ENCODE measurements around the gene KCNN4. TPM values are rescaled to one million over a fixed set of nuclear protein-coding genes. Genes with fewer than 3 reads are reported as not detected.

Gene KCNN4
- total and polyA plus RNA-seq, 2 donors from 2014 or later, result 0.80 to 6.1 TPM

DNA sequence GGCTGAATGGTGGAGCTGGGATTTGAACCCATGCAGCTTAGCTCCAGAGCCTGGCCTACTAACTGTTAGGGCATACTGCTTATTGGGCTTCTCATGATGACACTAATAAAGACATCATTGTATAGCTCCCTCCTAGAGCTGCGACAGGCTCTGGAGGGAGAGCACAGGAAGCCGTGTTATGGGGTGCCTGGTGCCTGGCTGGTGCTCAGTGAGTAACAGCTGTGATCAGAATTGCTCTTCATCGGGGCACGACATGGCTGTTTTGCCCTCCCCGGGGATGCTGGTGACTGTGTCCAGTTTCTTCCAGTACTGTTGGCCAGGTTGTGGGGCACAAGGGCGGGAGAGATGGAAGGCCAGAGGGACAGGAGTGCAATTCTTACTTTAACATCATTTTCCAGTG, 16.3 kb upstream of the KCNN4 start:
- Histone ChIP-seq H3K4me1 (ENCODE audit: control insufficient read depth in 2 of 3, insufficient read depth in 2 of 3, low read depth in 1 of 3, low read length in 3 of 3) (peaks cover 0 to 9% (median 0%) of the 10 kb centered on the region in 3 donors), H3K27ac (ENCODE audit: low read depth in 2 of 2, low read length in 2 of 2) (no peak overlapping the region), H3K9ac (ENCODE audit: low read length in 3 of 3) (no peak overlapping the region), H3K36me3 (ENCODE audit: control insufficient read depth in 2 of 3, insufficient read depth in 3 of 3, low read length in 3 of 3) (no peaks in the 10 kb centered on the region), H3K9me3 (ENCODE audit: control insufficient read depth in 2 of 3, insufficient read depth in 1 of 3, low read length in 3 of 3) (peaks cover 0 to 3% (median 0%) of the 10 kb centered on the region in 3 donors), H3K27me3 (ENCODE audit: control insufficient read depth, insufficient read depth, low read length) (peaks cover 4% of the 10 kb centered on the region), H3K4me3 (ENCODE audit: low read length in 3 of 3) (no peak overlapping the region)
- no peak for TF ChIP-seq CTCF (IDR thresholded peaks at IDR 0.05; ENCODE audit: borderline replicate concordance, extremely low read depth, insufficient read depth)
- FAIRE-seq (no peak), DNase-seq (no peak)
- intact Hi-C loops (cut with DNase I), result no loop called here

- Histone ChIP-seq H3K9me3 (ENCODE audit: control insufficient read depth in 2 of 3, insufficient read depth in 1 of 3, low read length in 3 of 3) (peaks cover 0 to under 1% (median 0%) of the 10 kb centered on the region in 3 donors), H3K27me3 (ENCODE audit: control insufficient read depth, insufficient read depth, low read length) (no peaks in the 10 kb centered on the region), H3K27ac (ENCODE audit: low read depth in 2 of 2, low read length in 2 of 2) (no peak overlapping the region), H3K4me1 (ENCODE audit: control insufficient read depth in 2 of 3, insufficient read depth in 2 of 3, low read depth in 1 of 3, low read length in 3 of 3) (no peaks in the 10 kb centered on the region), H3K4me3 (ENCODE audit: low read length in 3 of 3) (no peak overlapping the region), H3K9ac (ENCODE audit: low read length in 3 of 3) (no peak overlapping the region), H3K36me3 (ENCODE audit: control insufficient read depth in 2 of 3, insufficient read depth in 3 of 3, low read length in 3 of 3) (no peaks in the 10 kb centered on the region)
- no peak for DNase-seq
- TF ChIP-seq CTCF (IDR thresholded peaks at IDR 0.05; ENCODE audit: borderline replicate concordance, extremely low read depth, insufficient read depth), result no peak
- intact Hi-C loops (cut with DNase I), result no loop called here
- no peak for FAIRE-seq
These were observed 9.8 kb upstream of the KCNN4 start for GRCh38 chr19:43790587-43790986.

GRCh38 chr19:43789029-43789428, 8.3 kb upstream of the KCNN4 start:
- Histone ChIP-seq H3K4me3 (ENCODE audit: low read length in 3 of 3) (no peak overlapping the region), H3K36me3 (ENCODE audit: control insufficient read depth in 2 of 3, insufficient read depth in 3 of 3, low read length in 3 of 3) (no peaks in the 10 kb centered on the region), H3K27me3 (ENCODE audit: control insufficient read depth, insufficient read depth, low read length) (no peaks in the 10 kb centered on the region), H3K4me1 (ENCODE audit: control insufficient read depth in 2 of 3, insufficient read depth in 2 of 3, low read depth in 1 of 3, low read length in 3 of 3) (no peaks in the 10 kb centered on the region), H3K9ac (ENCODE audit: low read length in 3 of 3) (no peak overlapping the region), H3K27ac (ENCODE audit: low read depth in 2 of 2, low read length in 2 of 2) (no peak overlapping the region), H3K9me3 (ENCODE audit: control insufficient read depth in 2 of 3, insufficient read depth in 1 of 3, low read length in 3 of 3) (no peaks in the 10 kb centered on the region)
- DNase-seq, result peak in 1 of 5 donors; percentile 60
- TF ChIP-seq CTCF (IDR thresholded peaks at IDR 0.05; ENCODE audit: borderline replicate concordance, extremely low read depth, insufficient read depth), result no peak
- no peak for FAIRE-seq
- intact Hi-C loops (cut with DNase I), result no loop called here

GRCh38 chr19:43786665-43787064, 5.9 kb upstream of the KCNN4 start:
- no peak overlapping the region for H3K27ac ChIP-seq (ENCODE audit: low read depth in 2 of 2, low read length in 2 of 2)
- DNase-seq (no peak), FAIRE-seq (no peak)
- no peak for TF ChIP-seq CTCF (IDR thresholded peaks at IDR 0.05; ENCODE audit: borderline replicate concordance, extremely low read depth, insufficient read depth)
- no peaks in the 10 kb centered on the region for H3K36me3 ChIP-seq (ENCODE audit: control insufficient read depth in 2 of 3, insufficient read depth in 3 of 3, low read length in 3 of 3)
- intact Hi-C loops (cut with DNase I), result no loop called here
- H3K4me3 ChIP-seq (ENCODE audit: low read length in 3 of 3), result no peak overlapping the region
- no peak overlapping the region for H3K9ac ChIP-seq (ENCODE audit: low read length in 3 of 3)
- no peaks in the 10 kb centered on the region for H3K27me3 ChIP-seq (ENCODE audit: control insufficient read depth, insufficient read depth, low read length)
- no peaks in the 10 kb centered on the region for H3K4me1 ChIP-seq (ENCODE audit: control insufficient read depth in 2 of 3, insufficient read depth in 2 of 3, low read depth in 1 of 3, low read length in 3 of 3)
- no peaks in the 10 kb centered on the region for H3K9me3 ChIP-seq (ENCODE audit: control insufficient read depth in 2 of 3, insufficient read depth in 1 of 3, low read length in 3 of 3)
